SK-N-SH treated with all-trans-retinoic acid at 6 μM for 48 hours (cell line): ENCODE results near the gene LHFPL6.

Experiments
- ARNTL ChIP-seq: fragments of 450-650 bp; formaldehyde crosslinking; IDR thresholded peaks from 2 replicates; pipeline ENCODE4 v1.5.0; 2020; ENCODE audit warnings: low read depth, mild to moderate bottlenecking, moderate library complexity, borderline replicate concordance
- BACH2 ChIP-seq: fragments of 250-450 bp; sonication (Bioruptor Pico); IDR thresholded peaks from 2 replicates; pipeline ENCODE4 v1.9.0; 2021; ENCODE audit warnings: mild to moderate bottlenecking, borderline replicate concordance
- ESRRG ChIP-seq: fragments of 250-450 bp; sonication (Bioruptor Pico); IDR thresholded peaks from 2 replicates; pipeline ENCODE4 v1.6.1; 2021; ENCODE audit warnings: mild to moderate bottlenecking
- OSR1 ChIP-seq: fragments of 250-450 bp; sonication (Bioruptor Pico); IDR thresholded peaks from 2 replicates; pipeline ENCODE4 v1.8.0; 2022; ENCODE audit warnings: moderate library complexity, mild to moderate bottlenecking, inconsistent platforms
- RARB ChIP-seq: fragments of 250-450 bp; sonication (Bioruptor Pico); IDR thresholded peaks from 2 replicates; pipeline ENCODE4 v1.8.0; 2021; ENCODE audit warnings: mild to moderate bottlenecking, moderate library complexity
- SNAI2 ChIP-seq: fragments of 250-450 bp; sonication (Bioruptor Pico); IDR thresholded peaks from 2 replicates; pipeline ENCODE4 v1.5.0; 2020; ENCODE audit warnings: mild to moderate bottlenecking, moderate library complexity
- TOX ChIP-seq: fragments of 250-450 bp; sonication (Bioruptor Pico); IDR thresholded peaks from 2 replicates; pipeline ENCODE4 v1.8.0; 2021; ENCODE audit warnings: mild to moderate bottlenecking, moderate library complexity, borderline replicate concordance
- ZFP3 ChIP-seq: fragments of 250-450 bp; sonication (Bioruptor Pico); IDR thresholded peaks from 2 replicates; pipeline ENCODE4 v1.5.0; 2020; ENCODE audit warnings: mild to moderate bottlenecking, moderate library complexity
- ZFP30 ChIP-seq: fragments of 450-650 bp; formaldehyde crosslinking; IDR thresholded peaks from 2 replicates; pipeline ENCODE4 v1.5.0; 2022; ENCODE audit warnings: mild to moderate bottlenecking, moderate library complexity
- ZNF70 ChIP-seq: fragments of 450-650 bp; formaldehyde crosslinking; IDR thresholded peaks from 2 replicates; pipeline ENCODE4 v1.5.0; 2020; ENCODE audit warnings: mild to moderate bottlenecking, moderate library complexity
- ZNF8 ChIP-seq: fragments of 450-650 bp; formaldehyde crosslinking; IDR thresholded peaks from 2 replicates; pipeline ENCODE4 v1.5.0; 2020; ENCODE audit warnings: mild to moderate bottlenecking, moderate library complexity
- TF ChIP-seq, protein P1 (sequence below): fragments of 250-450 bp; sonication (Bioruptor Pico); IDR thresholded peaks from 2 replicates; pipeline ENCODE4 v1.8.0; 2020; ENCODE audit warnings: mild to moderate bottlenecking, moderate library complexity, borderline replicate concordance
- TF ChIP-seq, protein P2 (sequence below): fragments of 250-450 bp; sonication (Bioruptor Pico); IDR thresholded peaks from 2 replicates; pipeline ENCODE4 v1.5.0; 2020; ENCODE audit warnings: mild to moderate bottlenecking, moderate library complexity
- TF ChIP-seq, protein P3 (sequence below): fragments of 250-450 bp; sonication (Bioruptor Pico); IDR thresholded peaks from 2 replicates; pipeline ENCODE4 v1.5.1; 2020; ENCODE audit warnings: low read depth, mild to moderate bottlenecking, moderate library complexity

DNA sequence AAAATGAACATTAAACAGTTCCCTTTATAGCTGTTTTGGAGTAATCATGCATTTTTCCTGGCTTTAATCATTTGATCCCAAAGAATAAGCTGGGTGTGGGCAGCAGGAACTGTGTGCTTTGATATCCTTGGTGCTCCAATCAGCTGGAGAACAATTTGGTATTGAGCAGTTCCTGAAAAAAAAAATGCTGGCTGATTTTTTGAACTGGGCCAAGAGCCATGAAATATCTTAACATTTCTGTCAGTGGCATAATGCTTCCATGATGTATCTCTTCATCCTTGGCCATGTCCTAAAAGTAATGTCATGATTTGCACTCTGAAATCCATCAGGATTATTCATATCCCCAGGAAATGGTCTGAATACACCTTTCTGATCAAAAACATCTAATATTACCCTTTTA is 134.7 kb downstream of the LHFPL6 start:
- TF ChIP-seq ZFP3 (CRISPR knock-in tag) (no peak), ZFP30 (CRISPR knock-in tag) (no peak), ESRRG (CRISPR knock-in tag) (no peak), SNAI2 (no peak), TOX (CRISPR knock-in tag) (no peak), ARNTL (no peak), OSR1 (no peak), RARB (CRISPR knock-in tag) (no peak), ZNF70 (CRISPR knock-in tag) (no peak), ZNF8 (CRISPR knock-in tag) (no peak), BACH2 (CRISPR knock-in tag) (no peak)
- TF ChIP-seq, protein P1, sequence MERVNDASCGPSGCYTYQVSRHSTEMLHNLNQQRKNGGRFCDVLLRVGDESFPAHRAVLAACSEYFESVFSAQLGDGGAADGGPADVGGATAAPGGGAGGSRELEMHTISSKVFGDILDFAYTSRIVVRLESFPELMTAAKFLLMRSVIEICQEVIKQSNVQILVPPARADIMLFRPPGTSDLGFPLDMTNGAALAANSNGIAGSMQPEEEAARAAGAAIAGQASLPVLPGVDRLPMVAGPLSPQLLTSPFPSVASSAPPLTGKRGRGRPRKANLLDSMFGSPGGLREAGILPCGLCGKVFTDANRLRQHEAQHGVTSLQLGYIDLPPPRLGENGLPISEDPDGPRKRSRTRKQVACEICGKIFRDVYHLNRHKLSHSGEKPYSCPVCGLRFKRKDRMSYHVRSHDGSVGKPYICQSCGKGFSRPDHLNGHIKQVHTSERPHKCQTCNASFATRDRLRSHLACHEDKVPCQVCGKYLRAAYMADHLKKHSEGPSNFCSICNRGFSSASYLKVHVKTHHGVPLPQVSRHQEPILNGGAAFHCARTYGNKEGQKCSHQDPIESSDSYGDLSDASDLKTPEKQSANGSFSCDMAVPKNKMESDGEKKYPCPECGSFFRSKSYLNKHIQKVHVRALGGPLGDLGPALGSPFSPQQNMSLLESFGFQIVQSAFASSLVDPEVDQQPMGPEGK (CRISPR knock-in tag) = no peak
- TF ChIP-seq, protein P2, sequence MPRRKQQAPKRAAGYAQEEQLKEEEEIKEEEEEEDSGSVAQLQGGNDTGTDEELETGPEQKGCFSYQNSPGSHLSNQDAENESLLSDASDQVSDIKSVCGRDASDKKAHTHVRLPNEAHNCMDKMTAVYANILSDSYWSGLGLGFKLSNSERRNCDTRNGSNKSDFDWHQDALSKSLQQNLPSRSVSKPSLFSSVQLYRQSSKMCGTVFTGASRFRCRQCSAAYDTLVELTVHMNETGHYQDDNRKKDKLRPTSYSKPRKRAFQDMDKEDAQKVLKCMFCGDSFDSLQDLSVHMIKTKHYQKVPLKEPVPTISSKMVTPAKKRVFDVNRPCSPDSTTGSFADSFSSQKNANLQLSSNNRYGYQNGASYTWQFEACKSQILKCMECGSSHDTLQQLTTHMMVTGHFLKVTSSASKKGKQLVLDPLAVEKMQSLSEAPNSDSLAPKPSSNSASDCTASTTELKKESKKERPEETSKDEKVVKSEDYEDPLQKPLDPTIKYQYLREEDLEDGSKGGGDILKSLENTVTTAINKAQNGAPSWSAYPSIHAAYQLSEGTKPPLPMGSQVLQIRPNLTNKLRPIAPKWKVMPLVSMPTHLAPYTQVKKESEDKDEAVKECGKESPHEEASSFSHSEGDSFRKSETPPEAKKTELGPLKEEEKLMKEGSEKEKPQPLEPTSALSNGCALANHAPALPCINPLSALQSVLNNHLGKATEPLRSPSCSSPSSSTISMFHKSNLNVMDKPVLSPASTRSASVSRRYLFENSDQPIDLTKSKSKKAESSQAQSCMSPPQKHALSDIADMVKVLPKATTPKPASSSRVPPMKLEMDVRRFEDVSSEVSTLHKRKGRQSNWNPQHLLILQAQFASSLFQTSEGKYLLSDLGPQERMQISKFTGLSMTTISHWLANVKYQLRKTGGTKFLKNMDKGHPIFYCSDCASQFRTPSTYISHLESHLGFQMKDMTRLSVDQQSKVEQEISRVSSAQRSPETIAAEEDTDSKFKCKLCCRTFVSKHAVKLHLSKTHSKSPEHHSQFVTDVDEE (CRISPR knock-in tag) = no peak
- TF ChIP-seq, protein P3, sequence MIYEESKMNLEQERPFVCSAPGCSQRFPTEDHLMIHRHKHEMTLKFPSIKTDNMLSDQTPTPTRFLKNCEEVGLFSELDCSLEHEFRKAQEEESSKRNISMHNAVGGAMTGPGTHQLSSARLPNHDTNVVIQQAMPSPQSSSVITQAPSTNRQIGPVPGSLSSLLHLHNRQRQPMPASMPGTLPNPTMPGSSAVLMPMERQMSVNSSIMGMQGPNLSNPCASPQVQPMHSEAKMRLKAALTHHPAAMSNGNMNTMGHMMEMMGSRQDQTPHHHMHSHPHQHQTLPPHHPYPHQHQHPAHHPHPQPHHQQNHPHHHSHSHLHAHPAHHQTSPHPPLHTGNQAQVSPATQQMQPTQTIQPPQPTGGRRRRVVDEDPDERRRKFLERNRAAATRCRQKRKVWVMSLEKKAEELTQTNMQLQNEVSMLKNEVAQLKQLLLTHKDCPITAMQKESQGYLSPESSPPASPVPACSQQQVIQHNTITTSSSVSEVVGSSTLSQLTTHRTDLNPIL (CRISPR knock-in tag) = no peak
